Measurements from ENCODE around the gene SPI1.

Gene SPI1

GRCh38 chr11:47335733-47336132 lies 42.6 kb downstream of the SPI1 start:
- no peak for TF ChIP-seq CTCF (IDR thresholded peaks at IDR 0.05)

- no peak for TF ChIP-seq CTCF (IDR thresholded peaks at IDR 0.05)
Observed at GRCh38 chr11:47333886-47334443, 44.4 kb downstream of the SPI1 start.

- TF ChIP-seq CTCF (IDR thresholded peaks at IDR 0.05) = no peak
Observed at GRCh38 chr11:47333526-47333845, 44.9 kb downstream of the SPI1 start.

GRCh38 chr11:47332791-47333525 lies 45.4 kb downstream of the SPI1 start:
- TF ChIP-seq CTCF (IDR thresholded peaks at IDR 0.05) = no peak

GRCh38 chr11:47332303-47332711 lies 46.0 kb downstream of the SPI1 start:
- no peak for TF ChIP-seq CTCF (IDR thresholded peaks at IDR 0.05)

GRCh38 chr11:47331454-47332302 lies 46.7 kb downstream of the SPI1 start:
- TF ChIP-seq CTCF (IDR thresholded peaks at IDR 0.05) = no peak

- TF ChIP-seq CTCF (IDR thresholded peaks at IDR 0.05) = no peak
Observed at GRCh38 chr11:47329987-47330931, 48.1 kb downstream of the SPI1 start.

Measured in LNCAP (cell line).